GM19467 (cell line): ENCODE measurements around the gene GALE.

Experiments used
- ATAC-seq: cut with Tn5 transposase; IDR thresholded peaks from one replicate; pipeline ENCODE4 v1.9.1; 2021; ENCODE audit warnings: mild to moderate bottlenecking, moderate library complexity; ENCODE audit not compliant: unreplicated experiment

GALE gene

GRCh38 chr1:23756676-23757075 lies 43.9 kb downstream of the GALE start:
- no peak for ATAC-seq

- no peak for ATAC-seq
Measured at GRCh38 chr1:23752909-23753308, 47.6 kb downstream of the GALE start.

- ATAC-seq, result no peak
Measured at GRCh38 chr1:23751815-23752200, 48.7 kb downstream of the GALE start.

- ATAC-seq, result no peak
Measured at GRCh38 chr1:23751050-23751814, 49.3 kb downstream of the GALE start.

- ATAC-seq, result no peak
Measured at GRCh38 chr1:23748016-23748415, 52.5 kb downstream of the GALE start.
